WERI-Rb-1 (cell line): ENCODE data around the gene SMIM36.
A peak's percentile ranks its signal among the peaks of the same experiment; 100 is the strongest.

Experiments used
- DNase-seq: peaks from one replicate; pipeline ENCODE4 v3.0.0-alpha.2; 2020
- H3K27ac ChIP-seq: fragments of 250-450 bp; sonication (Bioruptor Pico); 2 replicates; pipeline ENCODE4 v1.5.1; 2020; ENCODE audit warnings: mild to moderate bottlenecking, moderate library complexity
- H3K27me3 ChIP-seq: fragments of 250-450 bp; sonication (Bioruptor Pico); 2 replicates; pipeline ENCODE4 v1.5.1; 2021; ENCODE audit warnings: mild to moderate bottlenecking, low read depth, moderate library complexity; ENCODE audit not compliant: insufficient read depth, severe bottlenecking
- H3K36me3 ChIP-seq: fragments of 250-450 bp; sonication (Bioruptor Pico); 2 replicates; pipeline ENCODE4 v1.5.1; 2020; ENCODE audit warnings: mild to moderate bottlenecking, moderate library complexity
- H3K4me3 ChIP-seq: 2 replicates; pipeline ENCODE4 v1.5.1; 2011; ENCODE audit warnings: low read depth, mild to moderate bottlenecking, control low read depth, low read length
- H3K9me3 ChIP-seq: fragments of 250-450 bp; sonication (Bioruptor Pico); 2 replicates; pipeline ENCODE4 v1.5.1; 2021; ENCODE audit warnings: mild to moderate bottlenecking, moderate library complexity; ENCODE audit not compliant: severe bottlenecking
- CTCF ChIP-seq: IDR thresholded peaks from 2 replicates; pipeline ENCODE4 v1.5.1; 2011; ENCODE audit warnings: low read depth, mild to moderate bottlenecking, control low read depth, inconsistent platforms, low read length

Gene SMIM36

GRCh38 chr17:55440391-55440790, 70.9 kb downstream of the SMIM36 start:
- TF ChIP-seq CTCF, result no peak

GRCh38 chr17:55437159-55437605, 74.1 kb downstream of the SMIM36 start:
- Histone ChIP-seq H3K36me3 (no peaks in the 10 kb centered on the region), H3K27me3 (no peaks in the 10 kb centered on the region), H3K27ac (no peak overlapping the region), H3K4me3 (no peak overlapping the region), H3K9me3 (no peaks in the 10 kb centered on the region)
- no peak for DNase-seq
- TF ChIP-seq CTCF, result no peak

More at GRCh38 chr17:55440391-55440790, 70.9 kb downstream of the SMIM36 start:
- Histone ChIP-seq H3K36me3 (no peaks in the 10 kb centered on the region), H3K4me3 (no peak overlapping the region), H3K27ac (no peak overlapping the region; the same call in 1 of the 2 replicates), H3K9me3 (no peaks in the 10 kb centered on the region), H3K27me3 (no peaks in the 10 kb centered on the region)
- peak; percentile 30 for DNase-seq

- TF ChIP-seq CTCF, result no peak
- Histone ChIP-seq H3K4me3 (no peak overlapping the region), H3K36me3 (no peaks in the 10 kb centered on the region), H3K27ac (no peak overlapping the region), H3K9me3 (no peaks in the 10 kb centered on the region), H3K27me3 (no peaks in the 10 kb centered on the region)
- no peak for DNase-seq
Measured at GRCh38 chr17:55436224-55437158, 74.8 kb downstream of the SMIM36 start.

- Histone ChIP-seq H3K36me3 (no peaks in the 10 kb centered on the region), H3K27ac (no peak overlapping the region), H3K4me3 (no peak overlapping the region), H3K27me3 (no peaks in the 10 kb centered on the region), H3K9me3 (no peaks in the 10 kb centered on the region)
- no peak for DNase-seq
- no peak for TF ChIP-seq CTCF
Measured at GRCh38 chr17:55435408-55435807, 75.8 kb downstream of the SMIM36 start.

- no peak overlapping the region for H3K4me3 ChIP-seq
- no peak for DNase-seq
- H3K27me3 ChIP-seq, result no peaks in the 10 kb centered on the region
- H3K36me3 ChIP-seq, result no peaks in the 10 kb centered on the region
- TF ChIP-seq CTCF, result no peak
- no peak overlapping the region for H3K27ac ChIP-seq
- H3K9me3 ChIP-seq, result no peaks in the 10 kb centered on the region
Measured at GRCh38 chr17:55434721-55435120, 76.5 kb downstream of the SMIM36 start.
